H9 (cell line): Measurements from ENCODE around the gene UMAD1. TPM values are rescaled to one million over a fixed set of nuclear protein-coding genes. Genes with fewer than 3 reads are reported as not detected.

Source experiments
- DNase-seq: peaks from one replicate; pipeline ENCODE4 v3.0.0-alpha.2; 2017
- H2AFZ ChIP-seq: one replicate; pipeline ENCODE4 v1.6.1; 2013; ENCODE audit warnings: mild to moderate bottlenecking, low read length, control low read depth, moderate library complexity
- H2AK5ac ChIP-seq: 2 replicates; pipeline ENCODE4 v1.6.1; 2013; ENCODE audit warnings: low read length, control low read depth, mixed read lengths; ENCODE audit not compliant: insufficient read length
- H2BK120ac ChIP-seq: one replicate; pipeline ENCODE4 v1.6.1; 2013; ENCODE audit warnings: low read depth, mild to moderate bottlenecking, low read length, control low read depth, inconsistent platforms; ENCODE audit not compliant: poor library complexity, severe bottlenecking
- H2BK12ac ChIP-seq: 2 replicates; pipeline ENCODE4 v1.6.1; 2013; ENCODE audit warnings: low read length, control low read depth, mixed read lengths, low read depth; ENCODE audit not compliant: insufficient read length
- H2BK15ac ChIP-seq: 2 replicates; pipeline ENCODE4 v1.6.1; 2013; ENCODE audit warnings: low read depth, low read length, control low read depth
- H2BK20ac ChIP-seq: one replicate; pipeline ENCODE4 v1.6.1; 2013; ENCODE audit warnings: low read depth, mild to moderate bottlenecking, low read length, control low read depth, inconsistent platforms; ENCODE audit not compliant: poor library complexity, severe bottlenecking
- H2BK5ac ChIP-seq: 2 replicates; pipeline ENCODE4 v1.6.1; 2013; ENCODE audit warnings: low read length, control low read depth, mixed read lengths; ENCODE audit not compliant: insufficient read length
- H3K14ac ChIP-seq: 2 replicates; pipeline ENCODE4 v1.6.1; 2013; ENCODE audit warnings: low read length, control low read depth; ENCODE audit not compliant: insufficient read depth
- H3K18ac ChIP-seq: 2 replicates; pipeline ENCODE4 v1.6.1; 2013; ENCODE audit warnings: low read depth, mild to moderate bottlenecking, mixed read lengths, low read length, control low read depth; ENCODE audit not compliant: insufficient read length
- H3K23ac ChIP-seq: 2 replicates; pipeline ENCODE4 v1.6.1; 2013; ENCODE audit warnings: low read length, control low read depth, mixed read lengths, low read depth; ENCODE audit not compliant: insufficient read length
- H3K23me2 ChIP-seq: 2 replicates; pipeline ENCODE4 v1.6.1; 2013; ENCODE audit warnings: low read depth, mild to moderate bottlenecking, mixed read lengths, low read length, control low read depth; ENCODE audit not compliant: insufficient read length, poor library complexity, severe bottlenecking
- H3K27ac ChIP-seq: 2 replicates; pipeline ENCODE4 v1.5.1; 2013; ENCODE audit warnings: low read length, control low read depth, mixed read lengths, low read depth; ENCODE audit not compliant: insufficient read length
- H3K27me3 ChIP-seq: 2 replicates; pipeline ENCODE4 v1.6.1; 2013; ENCODE audit warnings: low read length, control low read depth, inconsistent platforms; ENCODE audit not compliant: insufficient read depth
- H3K4ac ChIP-seq: 2 replicates; pipeline ENCODE4 v1.6.1; 2013; ENCODE audit warnings: low read depth, mild to moderate bottlenecking, control low read depth, inconsistent platforms, low read length, moderate library complexity
- H3K4me1 ChIP-seq: 2 replicates; pipeline ENCODE4 v1.6.1; 2013; ENCODE audit warnings: low read length, control low read depth, inconsistent platforms; ENCODE audit not compliant: insufficient read depth
- H3K4me2 ChIP-seq: 2 replicates; pipeline ENCODE4 v1.6.1; 2013; ENCODE audit warnings: low read length, control low read depth, mixed read lengths; ENCODE audit not compliant: insufficient read length, insufficient read depth
- H3K56ac ChIP-seq: 2 replicates; pipeline ENCODE4 v1.6.1; 2013; ENCODE audit warnings: low read depth, mild to moderate bottlenecking, mixed read lengths, low read length, control low read depth; ENCODE audit not compliant: insufficient read length
- H3K79me1 ChIP-seq: 2 replicates; pipeline ENCODE4 v1.6.1; 2013; ENCODE audit warnings: low read depth, mild to moderate bottlenecking, moderate library complexity, low read length, control low read depth, inconsistent platforms; ENCODE audit not compliant: insufficient read depth, poor library complexity, severe bottlenecking
- H3K79me2 ChIP-seq: 2 replicates; pipeline ENCODE4 v1.6.1; 2013; ENCODE audit warnings: low read length, control low read depth, inconsistent platforms; ENCODE audit not compliant: insufficient read depth
- H3K9ac ChIP-seq: 2 replicates; pipeline ENCODE4 v1.6.1; 2013; ENCODE audit warnings: low read length, control low read depth, mixed read lengths; ENCODE audit not compliant: insufficient read length; ENCODE audit errors: extremely low read depth
- H3K9me3 ChIP-seq: one replicate; pipeline ENCODE4 v1.6.1; 2013; ENCODE audit warnings: low read depth, low read length, inconsistent platforms; ENCODE audit not compliant: control insufficient read depth
- H3T11ph ChIP-seq: one replicate; pipeline ENCODE4 v1.6.1; 2013; ENCODE audit warnings: mild to moderate bottlenecking, low read length, control low read depth, inconsistent platforms
- H4K20me1 ChIP-seq: one replicate; pipeline ENCODE4 v1.6.1; 2013; ENCODE audit not compliant: control insufficient read depth, insufficient read length, insufficient read depth
- H4K5ac ChIP-seq: 2 replicates; pipeline ENCODE4 v1.6.1; 2013; ENCODE audit warnings: low read depth, mild to moderate bottlenecking, mixed read lengths, low read length, control low read depth; ENCODE audit not compliant: insufficient read length
- H4K8ac ChIP-seq: replicated peaks from 2 replicates; pipeline ENCODE4 v1.6.1; 2013; ENCODE audit warnings: low read length, control low read depth, mixed read lengths, low read depth; ENCODE audit not compliant: insufficient read length
- H4K91ac ChIP-seq: 2 replicates; pipeline ENCODE4 v1.6.1; 2013; ENCODE audit warnings: low read depth, mild to moderate bottlenecking, moderate library complexity, mixed read lengths, low read length, control low read depth; ENCODE audit not compliant: insufficient read length
- H3K27ac Mint-ChIP-seq, 3 experiments: 2 replicates in 2 of 3; 3 replicates in 1 of 3; pipeline ENCODE4 v1.8.0; 2020 to 2021; ENCODE audit warnings: mixed read lengths in 3 of 3, mild to moderate bottlenecking in 1 of 3, moderate library complexity in 1 of 3
- H3K27me3 Mint-ChIP-seq: 2 replicates; pipeline ENCODE4 v1.8.0; 2021; ENCODE audit warnings: low read depth, mild to moderate bottlenecking, moderate library complexity, mixed read lengths
- H3K36me3 Mint-ChIP-seq, 3 experiments: 2 replicates in 2 of 3; 3 replicates in 1 of 3; pipeline ENCODE4 v1.8.0; 2020 to 2021; ENCODE audit warnings: low read depth in 3 of 3, mixed read lengths in 3 of 3; ENCODE audit not compliant: insufficient read depth in 1 of 3
- H3K4me1 Mint-ChIP-seq, 2 experiments: 2 replicates each; pipeline ENCODE4 v1.8.0; 2020; ENCODE audit warnings: mixed read lengths in 2 of 2
- H3K4me3 Mint-ChIP-seq, 2 experiments: 2 replicates in 1 of 2; 3 replicates in 1 of 2; pipeline ENCODE4 v1.8.0; 2020 to 2021; ENCODE audit warnings: mild to moderate bottlenecking in 2 of 2, mixed read lengths in 2 of 2, moderate library complexity in 1 of 2
- H3K9me3 Mint-ChIP-seq, 2 experiments: 2 replicates in 1 of 2; 3 replicates in 1 of 2; pipeline ENCODE4 v1.8.0; 2020; ENCODE audit warnings: mild to moderate bottlenecking in 2 of 2, mixed read lengths in 2 of 2, moderate library complexity in 1 of 2
- CTCF ChIP-seq: fragments of 200-600 bp; sonication (generic); conservative IDR thresholded peaks from 3 replicates; pipeline ENCODE4 v1.8.0; 2021; ENCODE audit warnings: antibody characterized with exemption, mild to moderate bottlenecking
- WGBS: extraction: QIAGEN DNeasy Blood & Tissue Kit; methylation state at CpG from one replicate; pipeline ENCODE4 v1.1.7; 2013; ENCODE audit warnings: missing lambda C conversion rate, low lambda C conversion rate, mixed read lengths; ENCODE audit not compliant: insufficient read length; ENCODE audit errors: extremely low coverage; 5-methylcytosine and 5-hydroxymethylcytosine counted together
- total RNA-seq: library from RNA; stranded (reverse); gene quantifications from 2 replicates; pipeline ENCODE4 v1.2.1, GENCODE V29; 2021

The UMAD1 gene
- total RNA-seq, 1 experiment from 2014 or later, result 8.9 TPM

- no peak overlapping the region for H4K8ac ChIP-seq
- H3K9ac ChIP-seq, result no peak overlapping the region
- H3K23me2 ChIP-seq, result no peaks in the 10 kb centered on the region
- H3K18ac ChIP-seq, result no peak overlapping the region
- H3K4me1 ChIP-seq, result no peaks in the 10 kb centered on the region; the same call in 1 of the 2 replicates
- H3T11ph ChIP-seq, result no peak overlapping the region
- H2AK5ac ChIP-seq, result no peak overlapping the region
- H3K4me3 Mint-ChIP-seq, result no peak overlapping the region
- H4K20me1 ChIP-seq, result no peaks in the 10 kb centered on the region
- no peak overlapping the region for H3K27ac ChIP-seq
- no peaks in the 10 kb centered on the region for H3K79me2 ChIP-seq
- H2BK15ac ChIP-seq, result no peak overlapping the region
- H3K9me3 Mint-ChIP-seq, result no peaks in the 10 kb centered on the region; a peak in 1 of 5 replicates
- H3K27ac Mint-ChIP-seq, result no peak overlapping the region
- no peak for DNase-seq
- H2BK12ac ChIP-seq, result no peak overlapping the region
- H3K56ac ChIP-seq, result no peak overlapping the region
- no peak overlapping the region for H3K23ac ChIP-seq
- no peak overlapping the region for H2BK120ac ChIP-seq
- H3K36me3 Mint-ChIP-seq, result peaks cover 1 to 3% (median 1%) of the 10 kb centered on the region in 3 experiments; a peak in 5 of 7 replicates
- no peak overlapping the region for H3K4ac ChIP-seq
- no peaks in the 10 kb centered on the region for H3K27me3 ChIP-seq
- H2BK5ac ChIP-seq, result no peak overlapping the region
- no peak overlapping the region for H4K91ac ChIP-seq
- no CpG with 5 or more reads among the region's 1 CpG for WGBS
- H3K4me1 Mint-ChIP-seq, result peaks cover 14% of the 10 kb centered on the region in 2 experiments
- H3K14ac ChIP-seq, result no peak overlapping the region
- no peaks in the 10 kb centered on the region for H3K9me3 ChIP-seq
- no peak overlapping the region for H3K4me2 ChIP-seq
- H4K5ac ChIP-seq, result no peak overlapping the region
- no peak overlapping the region for H2AFZ ChIP-seq
- H3K27me3 Mint-ChIP-seq, result no peaks in the 10 kb centered on the region
- no peak overlapping the region for H2BK20ac ChIP-seq
- TF ChIP-seq CTCF, result no peak
- no peaks in the 10 kb centered on the region for H3K79me1 ChIP-seq
Measured at GRCh38 chr7:7861211-7861633, 220.7 kb downstream of the UMAD1 start.
